A549 (cell line): Measurements from ENCODE around the gene RPS16. TPM values are rescaled to one million over a fixed set of nuclear protein-coding genes. Genes with fewer than 3 reads are reported as not detected.

Source experiments
- ATAC-seq, 2 experiments: fragments of 200-7000 bp in 1 of 2; fragments of >200 bp in 1 of 2; cut with Nextera tagmentation in 1 of 2; cut with Tn5 transposase in 1 of 2; 3 replicates each; pipeline versions ENCODE4 v1.8.0 to v1.9.1; 2018 to 2020; ENCODE audit warnings: mild to moderate bottlenecking in 1 of 2, moderate library complexity in 1 of 2
- CTCF ChIA-PET: fragments of 300-600 bp; sonication (Branson Sonifier 250); formaldehyde crosslinking; extraction: SDS; loops from one replicate; lab custom pipeline; 2021; ENCODE audit warnings: antibody characterized with exemption, inconsistent platforms; lab: Yijun Ruan, JAX
- POLR2A ChIA-PET: fragments of 350-600 bp; formaldehyde crosslinking; extraction: SDS; loops from one replicate; lab custom pipeline; 2021; ENCODE audit warnings: antibody characterized with exemption, inconsistent platforms; lab: Yijun Ruan, JAX
- DNase-seq, 2 experiments: peaks; one replicate each; pipeline versions ENCODE4 v3.0.0 to v3.0.0-alpha.2; 2011 to 2016; ENCODE audit warnings: low read depth in 1 of 2, low spot score in 1 of 2
- FAIRE-seq: peaks from 2 replicates; lab custom pipeline; 2011; peaks lifted over from hg19 to GRCh38; lab: Jason Lieb, UNC
- H3K27ac ChIP-seq, 2 experiments: fragments of >200 bp; sonication (Bioruptor Twin); formaldehyde crosslinking; 3 replicates each; pipeline ENCODE4 v1.5.1; 2016 to 2017
- H3K4me1 ChIP-seq: fragments of >200 bp; sonication (Bioruptor Twin); formaldehyde crosslinking; 3 replicates; pipeline ENCODE4 v1.6.1; 2016
- H3K4me2 ChIP-seq: fragments of >200 bp; sonication (Bioruptor Twin); formaldehyde crosslinking; 3 replicates; pipeline ENCODE4 v1.6.1; 2016
- H3K4me3 ChIP-seq: fragments of >200 bp; sonication (Bioruptor Twin); formaldehyde crosslinking; 3 replicates; pipeline ENCODE4 v1.5.1; 2016
- H3K9me3 ChIP-seq: fragments of >200 bp; sonication (Bioruptor Twin); formaldehyde crosslinking; 3 replicates; pipeline ENCODE4 v1.6.1; 2016
- BHLHE40 ChIP-seq: IDR thresholded peaks from 2 replicates; pipeline ENCODE4 v1.6.1; 2012; ENCODE audit warnings: low read depth, low read length, inconsistent platforms
- CBX2 ChIP-seq: fragments of 200-600 bp; sonication (generic); IDR thresholded peaks from 2 replicates; pipeline ENCODE4 v1.6.1; 2016; ENCODE audit warnings: low read depth, mild to moderate bottlenecking, borderline replicate concordance
- CBX8 ChIP-seq: fragments of 200-600 bp; sonication (generic); IDR thresholded peaks from 2 replicates; pipeline ENCODE4 v1.6.1; 2016
- CHD2 ChIP-seq: fragments of 150-350 bp; IDR thresholded peaks from 2 replicates; pipeline ENCODE4 v1.6.1; 2014; ENCODE audit warnings: low read length; ENCODE audit not compliant: partially characterized antibody
- CHD4 ChIP-seq: fragments of 200-600 bp; sonication (generic); IDR thresholded peaks from 2 replicates; pipeline ENCODE4 v1.6.1; 2016; ENCODE audit warnings: antibody characterized with exemption, mild to moderate bottlenecking, borderline replicate concordance
- E2F6 ChIP-seq: IDR thresholded peaks from 2 replicates; pipeline ENCODE4 v1.6.1; 2012; ENCODE audit warnings: low read depth, borderline replicate concordance
- ELK1 ChIP-seq: fragments of 150-350 bp; IDR thresholded peaks from 2 replicates; pipeline ENCODE4 v1.6.1; 2014; ENCODE audit warnings: low read depth, mild to moderate bottlenecking, low read length
- FOSL2 ChIP-seq, 2 experiments: fragments of 450-650 bp in 1 of 2; fragments of >200 bp in 1 of 2; sonication (Bioruptor Twin) in 1 of 2; formaldehyde crosslinking; IDR thresholded peaks; 2 replicates each; pipeline versions ENCODE4 v1.5.0 to v1.6.1; 2016 to 2020; ENCODE audit warnings: mild to moderate bottlenecking in 1 of 2, moderate library complexity in 1 of 2
- GATA3 ChIP-seq: IDR thresholded peaks from 2 replicates; pipeline ENCODE4 v1.6.1; 2012; ENCODE audit warnings: borderline replicate concordance
- HDAC2 ChIP-seq: fragments of 200-600 bp; sonication (generic); IDR thresholded peaks from 2 replicates; pipeline ENCODE4 v1.6.1; 2016
- HOXB5 ChIP-seq: fragments of 250-450 bp; sonication (Bioruptor Pico); IDR thresholded peaks from 2 replicates; pipeline ENCODE4 v1.5.0; 2020; ENCODE audit warnings: mild to moderate bottlenecking, moderate library complexity
- JUNB ChIP-seq: fragments of >200 bp; sonication (Bioruptor Twin); formaldehyde crosslinking; IDR thresholded peaks from 2 replicates; pipeline ENCODE4 v1.6.1; 2016
- MAX ChIP-seq: IDR thresholded peaks from 2 replicates; pipeline ENCODE4 v1.6.1; 2012
- MYC ChIP-seq: IDR thresholded peaks from 2 replicates; pipeline ENCODE4 v1.6.1; 2012; ENCODE audit warnings: mild to moderate bottlenecking, inconsistent platforms, low read length, improper control_type of control experiment, borderline replicate concordance
- NR3C1 ChIP-seq: fragments of >200 bp; sonication (Bioruptor Twin); formaldehyde crosslinking; IDR thresholded peaks from 3 replicates; pipeline ENCODE4 v1.6.1; 2017
- PHF8 ChIP-seq: fragments of 200-600 bp; sonication (generic); IDR thresholded peaks from 2 replicates; pipeline ENCODE4 v1.6.1; 2016; ENCODE audit warnings: low read depth, mild to moderate bottlenecking, antibody characterized with exemption, moderate library complexity, borderline replicate concordance
- POLR2A ChIP-seq: IDR thresholded peaks from 2 replicates; pipeline ENCODE4 v1.6.1; 2012; ENCODE audit warnings: mild to moderate bottlenecking, low read length
- POLR2AphosphoS2 ChIP-seq: conservative IDR thresholded peaks from 2 replicates; pipeline ENCODE4 v1.6.1; 2012; ENCODE audit warnings: low read length, improper control_type of control experiment, inconsistent platforms
- RAD21 ChIP-seq, 2 experiments: fragments of >200 bp in 1 of 2; sonication (Bioruptor Twin) in 1 of 2; formaldehyde crosslinking in 1 of 2; IDR thresholded peaks in 1 of 2; conservative IDR thresholded peaks in 1 of 2; 2 replicates in 1 of 2; 3 replicates in 1 of 2; pipeline ENCODE4 v1.6.1; 2012 to 2018; ENCODE audit warnings: inconsistent platforms in 1 of 2
- RCOR1 ChIP-seq: fragments of 150-350 bp; IDR thresholded peaks from 2 replicates; pipeline ENCODE4 v1.6.1; 2014; ENCODE audit warnings: antibody characterized with exemption, low read length, low read depth
- SMC3 ChIP-seq: fragments of >200 bp; sonication (Bioruptor Twin); formaldehyde crosslinking; IDR thresholded peaks from 3 replicates; pipeline ENCODE4 v1.6.1; 2018; ENCODE audit warnings: inconsistent platforms
- SREBF2 ChIP-seq: fragments of 450-650 bp; IDR thresholded peaks from 2 replicates; pipeline ENCODE4 v1.6.1; 2014; ENCODE audit warnings: mild to moderate bottlenecking, moderate library complexity
- USF2 ChIP-seq: fragments of 450-650 bp; IDR thresholded peaks from 2 replicates; pipeline ENCODE4 v1.6.1; 2014; ENCODE audit warnings: antibody characterized with exemption
- ZFP36 ChIP-seq: fragments of 450-650 bp; IDR thresholded peaks from 2 replicates; pipeline ENCODE4 v1.6.1; 2014; ENCODE audit warnings: borderline replicate concordance; ENCODE audit not compliant: partially characterized antibody
- ZNF302 ChIP-seq: fragments of 250-450 bp; sonication (Bioruptor Pico); IDR thresholded peaks from 2 replicates; pipeline ENCODE4 v1.9.0; 2021; ENCODE audit warnings: inconsistent platforms, mild to moderate bottlenecking, moderate library complexity
- WGBS: methylation state at CpG from one replicate; pipeline ENCODE4 v1.1.6; 2017; ENCODE audit errors: missing lambda C conversion rate; 5-methylcytosine and 5-hydroxymethylcytosine counted together
- polyA plus RNA-seq, 4 experiments: library from polyadenylated mRNA; depleted of rRNA in 3 of 4; stranded (reverse); fragments of >200 nt; fragmentation: RNase III in 1 of 4; extraction: RNeasy Plus Mini Kit Qiagen cat#74134 plus additional on column Dnase treatment in 1 of 4; gene quantifications; 2 replicates in 3 of 4; 3 replicates in 1 of 4; pipeline ENCODE4 v1.2.3, GENCODE V29; 2011 to 2017

Gene RPS16
- polyA plus RNA-seq, 2 of the 4 experiments (the other 2 are of a cell fraction), result 4,348 to 4,855 TPM

GRCh38 chr19:39483141-39483540, 47.4 kb upstream of the RPS16 start:
- ATAC-seq, result no peak
- H3K4me2 ChIP-seq, result no peak overlapping the region
- no peak for DNase-seq
- ChIA-PET CTCF (interaction anchor here (1.6 to 8.8 kb wide), 3 partner anchors 8 to 49 kb away, joined by 4 to 108 read pairs (median 51); partner anchors contain the start of genes DLL3 and EID2B), POLR2A (no interaction called here)
- peaks cover 15% of the 10 kb centered on the region for H3K4me1 ChIP-seq
- H3K4me3 ChIP-seq, result no peak overlapping the region
- H3K9me3 ChIP-seq, result no peaks in the 10 kb centered on the region
- no peak overlapping the region for H3K27ac ChIP-seq
- peak; percentile 39 for FAIRE-seq
- TF ChIP-seq HOXB5 (CRISPR knock-in tag) (no peak), MAX (no peak), SMC3 (no peak), JUNB (no peak), MYC (no peak), ZNF302 (CRISPR knock-in tag) (no peak), ELK1 (no peak), PHF8 (no peak), POLR2A (no peak), FOSL2 (IDR thresholded peaks at IDR 0.05) (no peak), FOSL2 (CRISPR knock-in tag; IDR thresholded peaks at IDR 0.05) (no peak)
- WGBS, result 74% methylated on average over 6 of the region's 6 CpGs

GRCh38 chr19:39481676-39482075, 45.9 kb upstream of the RPS16 start:
- ATAC-seq (no peak; a peak in 2 of 6 replicates), FAIRE-seq (peak; percentile 28), DNase-seq (no peak)
- Histone ChIP-seq H3K4me3 (peak overlapping the region; percentile 70), H3K27ac (peak overlapping the region; percentile 86 to 92), H3K4me1 (peaks cover 15% of the 10 kb centered on the region), H3K4me2 (peak overlapping the region; percentile 85), H3K9me3 (no peaks in the 10 kb centered on the region)
- ChIA-PET POLR2A (no interaction called here), CTCF (interaction anchor here (0.7 to 8.8 kb wide), 10 partner anchors 11 to 70 kb away, joined by 3 to 108 read pairs (median 6); partner anchors contain the start of genes DLL3, EID2B and PLEKHG2)
- WGBS, result 83% methylated on average over 11 of the region's 11 CpGs
- TF ChIP-seq NR3C1, result no peak
- no peak for TF ChIP-seq E2F6
- no peak for TF ChIP-seq MYC
- TF ChIP-seq CBX2, result no peak
- no peak for TF ChIP-seq RAD21 (conservative IDR thresholded peaks at IDR 0.05 in 1 of 2, IDR thresholded peaks at IDR 0.05 in 1 of 2)
- no peak for TF ChIP-seq GATA3
- no peak for TF ChIP-seq SMC3
- no peak for TF ChIP-seq CHD2
- TF ChIP-seq BHLHE40, result no peak
- TF ChIP-seq HDAC2, result no peak
- no peak for TF ChIP-seq USF2
- no peak for TF ChIP-seq CHD4
- TF ChIP-seq ZFP36, result no peak
- no peak for TF ChIP-seq SREBF2
- TF ChIP-seq RCOR1, result no peak
- TF ChIP-seq CBX8, result no peak
- no peak for TF ChIP-seq POLR2AphosphoS2
